GM13977 (cell line): ENCODE data around the gene ALG14.
"Not testable (repeated sequence)": the region's sequence is repeated elsewhere in the genome, so short reads cannot be mapped to it uniquely, and the experiment has no call there.

ENCODE experiments used
- DNase-seq: peaks from one replicate; pipeline ENCODE4 v3.0.0; 2012; ENCODE audit warnings: low spot score
- in situ Hi-C: fragments of 300-500 bp; cut with MboI; formaldehyde crosslinking; loops from one replicate; pipeline ENCODE4 v1.12.0; 2022; ENCODE audit warnings: low sequenced_read_pairs, low pct_unique_long_range_greater_than_20kb, mixed read lengths, inconsistent platforms; ENCODE audit not compliant: unreplicated experiment
- TF ChIP-seq, protein P1 (sequence below): IDR thresholded peaks from 2 replicates; pipeline ENCODE4 v1.5.1; 2012; ENCODE audit warnings: mild to moderate bottlenecking, control low read depth; ENCODE audit not compliant: insufficient read depth; ENCODE audit errors: extremely low read depth, missing control alignments

ALG14 gene

DNA sequence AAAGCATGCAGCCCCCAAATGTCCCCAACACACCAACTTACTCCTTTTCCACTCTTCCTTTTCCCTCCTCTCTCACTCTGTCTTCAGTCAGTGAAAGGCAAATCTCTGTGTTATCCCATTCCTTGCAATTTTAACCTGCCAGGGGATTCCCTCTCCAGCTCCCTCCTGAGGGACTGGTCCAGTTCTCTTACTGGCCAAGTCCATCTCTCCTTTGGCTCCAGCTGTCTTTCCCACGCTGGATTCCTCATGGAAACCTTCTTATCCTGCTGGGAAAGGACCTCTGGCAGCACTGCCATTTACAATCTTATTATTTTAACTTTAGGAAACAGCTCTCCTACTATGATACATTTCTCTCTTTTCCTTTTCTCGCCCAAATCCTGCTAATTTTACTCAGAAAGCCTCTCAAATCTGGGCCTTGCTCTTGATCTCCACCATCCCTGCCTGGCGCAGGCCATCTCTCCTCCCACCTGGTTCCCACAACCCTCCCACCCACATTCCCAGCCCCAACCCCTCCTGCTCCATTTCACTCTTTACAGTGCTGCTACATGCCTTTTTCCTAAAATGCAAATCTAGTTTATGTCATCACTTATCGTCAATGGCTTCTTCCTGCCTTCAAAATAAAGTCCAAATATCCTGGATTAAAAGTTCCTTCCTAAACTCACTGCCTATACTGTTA is 73.2 kb downstream of the ALG14 start:
- in situ Hi-C loops: no loop called here
- TF ChIP-seq, protein P1, sequence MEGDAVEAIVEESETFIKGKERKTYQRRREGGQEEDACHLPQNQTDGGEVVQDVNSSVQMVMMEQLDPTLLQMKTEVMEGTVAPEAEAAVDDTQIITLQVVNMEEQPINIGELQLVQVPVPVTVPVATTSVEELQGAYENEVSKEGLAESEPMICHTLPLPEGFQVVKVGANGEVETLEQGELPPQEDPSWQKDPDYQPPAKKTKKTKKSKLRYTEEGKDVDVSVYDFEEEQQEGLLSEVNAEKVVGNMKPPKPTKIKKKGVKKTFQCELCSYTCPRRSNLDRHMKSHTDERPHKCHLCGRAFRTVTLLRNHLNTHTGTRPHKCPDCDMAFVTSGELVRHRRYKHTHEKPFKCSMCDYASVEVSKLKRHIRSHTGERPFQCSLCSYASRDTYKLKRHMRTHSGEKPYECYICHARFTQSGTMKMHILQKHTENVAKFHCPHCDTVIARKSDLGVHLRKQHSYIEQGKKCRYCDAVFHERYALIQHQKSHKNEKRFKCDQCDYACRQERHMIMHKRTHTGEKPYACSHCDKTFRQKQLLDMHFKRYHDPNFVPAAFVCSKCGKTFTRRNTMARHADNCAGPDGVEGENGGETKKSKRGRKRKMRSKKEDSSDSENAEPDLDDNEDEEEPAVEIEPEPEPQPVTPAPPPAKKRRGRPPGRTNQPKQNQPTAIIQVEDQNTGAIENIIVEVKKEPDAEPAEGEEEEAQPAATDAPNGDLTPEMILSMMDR: no peak

DNA sequence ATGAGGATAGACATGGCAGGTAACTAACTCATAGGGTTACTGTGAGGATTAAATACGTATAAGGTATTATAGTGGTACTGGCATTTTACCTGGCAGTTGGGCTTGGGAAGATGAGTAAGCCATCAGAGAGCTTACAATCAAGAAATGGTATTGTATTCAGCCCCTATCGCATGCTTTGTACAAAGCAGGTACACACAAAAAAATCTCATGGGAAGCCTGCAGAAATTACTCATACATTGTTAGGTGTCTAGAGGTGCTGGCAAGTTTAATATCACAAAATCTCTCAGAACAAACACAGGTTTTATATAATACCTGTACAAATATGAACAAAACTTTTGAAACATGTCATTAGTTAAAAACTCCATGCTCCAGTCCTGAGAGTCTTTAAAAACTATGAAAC is 74.0 kb downstream of the ALG14 start:
- TF ChIP-seq, protein P1: no peak
- in situ Hi-C loops: no loop called here
- DNase-seq: no peak

More for the DNA sequence above, 73.2 kb downstream of the ALG14 start:
- DNase-seq: no peak

DNA sequence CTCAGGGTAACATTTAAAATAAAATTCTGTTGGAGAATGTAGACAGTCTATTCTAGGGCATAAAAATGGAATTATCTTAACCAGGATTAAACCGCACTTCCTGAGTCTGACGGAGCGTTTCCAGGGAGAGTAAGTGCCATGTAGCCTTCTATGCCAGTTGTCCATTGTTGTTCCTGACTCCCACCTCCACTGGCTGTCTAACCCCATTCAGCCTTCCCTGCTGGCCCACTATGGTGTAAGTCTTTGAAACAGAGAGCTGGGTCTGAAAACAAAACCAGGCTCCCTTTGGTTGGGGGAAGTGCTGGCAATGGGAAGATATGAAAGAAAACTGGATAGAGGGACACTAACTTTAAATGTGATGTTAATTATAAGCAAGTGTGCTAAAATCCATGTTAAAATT is 74.6 kb downstream of the ALG14 start:
- TF ChIP-seq, protein P1: no peak
- in situ Hi-C loops: no loop called here
- no peak for DNase-seq

DNA sequence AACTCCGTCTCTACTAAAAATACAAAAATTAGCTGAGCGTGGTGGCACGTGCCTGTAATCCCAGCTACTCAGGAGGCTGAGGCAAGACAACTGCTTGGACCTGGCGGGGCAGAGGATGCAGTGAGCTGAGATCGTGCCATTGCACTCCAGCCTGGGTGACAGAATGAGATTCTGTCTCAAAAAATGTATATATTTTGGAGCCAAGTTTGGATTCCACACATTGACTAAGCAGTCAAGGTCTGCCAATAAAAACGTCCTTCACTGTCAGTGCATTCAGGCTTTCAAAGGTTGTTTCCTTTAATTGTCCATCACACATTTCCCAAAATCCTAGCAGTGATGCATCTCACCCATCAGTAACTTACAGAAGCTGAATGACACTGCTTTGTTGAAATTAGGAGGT is 77.2 kb downstream of the ALG14 start:
- DNase-seq, in situ Hi-C loops: not testable (repeated sequence)

DNA sequence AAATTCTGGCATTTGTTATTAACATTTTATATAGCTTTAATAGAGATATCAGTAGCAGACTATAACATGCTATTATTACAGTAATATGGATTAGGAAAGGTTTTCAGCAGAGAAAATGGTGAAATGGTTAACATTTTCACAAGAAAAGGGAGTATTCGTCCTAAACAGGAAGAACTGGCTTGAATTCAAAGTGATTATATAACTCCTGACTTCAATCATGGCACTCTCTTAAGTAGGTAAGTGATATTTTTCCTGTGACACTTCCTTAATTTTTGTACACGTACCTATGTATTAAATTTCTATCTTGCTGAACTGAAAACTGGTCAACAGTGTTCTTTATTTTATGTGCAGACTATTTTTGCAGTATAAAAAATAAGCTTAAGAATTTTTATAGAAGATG is 77.9 kb downstream of the ALG14 start:
- in situ Hi-C loops: no loop called here

DNA sequence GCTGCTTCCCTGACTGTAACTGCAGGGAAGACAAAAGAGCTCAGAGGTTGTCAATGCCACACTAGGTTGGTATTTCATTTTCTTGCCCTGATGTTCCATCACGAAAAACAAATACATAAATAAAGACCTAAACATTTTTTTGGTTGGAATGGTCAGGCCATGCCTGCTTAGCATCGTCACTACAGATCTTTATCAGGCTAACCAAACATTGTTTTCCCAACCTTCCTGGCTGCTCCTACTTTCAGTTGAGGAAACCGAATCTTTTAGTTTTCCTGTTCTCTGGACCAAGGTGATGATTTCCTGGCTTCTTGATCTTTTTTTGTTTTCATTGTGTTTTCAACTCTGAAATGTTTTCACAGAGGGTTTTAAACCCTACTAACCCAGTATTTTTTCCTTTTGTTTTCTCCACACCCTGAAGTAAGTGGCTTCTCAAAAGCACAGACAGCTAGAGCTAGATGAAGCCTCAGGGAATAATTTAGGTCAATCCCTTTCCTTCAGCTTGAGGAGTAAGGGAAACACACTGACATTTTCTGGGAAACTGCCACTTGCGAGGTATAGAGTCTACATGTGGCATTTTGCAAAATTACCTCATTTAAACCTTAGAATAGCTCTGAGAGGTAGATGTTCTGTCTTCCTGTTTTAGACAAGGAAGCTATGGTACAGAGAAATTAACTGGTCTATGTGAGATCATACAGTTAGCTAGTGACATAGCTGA is 78.7 kb downstream of the ALG14 start:
- in situ Hi-C loops: no loop called here
- no peak for DNase-seq
- TF ChIP-seq, protein P1: no peak

More for the DNA sequence above, 77.9 kb downstream of the ALG14 start:
- TF ChIP-seq, protein P1: no peak
- no peak for DNase-seq

DNA sequence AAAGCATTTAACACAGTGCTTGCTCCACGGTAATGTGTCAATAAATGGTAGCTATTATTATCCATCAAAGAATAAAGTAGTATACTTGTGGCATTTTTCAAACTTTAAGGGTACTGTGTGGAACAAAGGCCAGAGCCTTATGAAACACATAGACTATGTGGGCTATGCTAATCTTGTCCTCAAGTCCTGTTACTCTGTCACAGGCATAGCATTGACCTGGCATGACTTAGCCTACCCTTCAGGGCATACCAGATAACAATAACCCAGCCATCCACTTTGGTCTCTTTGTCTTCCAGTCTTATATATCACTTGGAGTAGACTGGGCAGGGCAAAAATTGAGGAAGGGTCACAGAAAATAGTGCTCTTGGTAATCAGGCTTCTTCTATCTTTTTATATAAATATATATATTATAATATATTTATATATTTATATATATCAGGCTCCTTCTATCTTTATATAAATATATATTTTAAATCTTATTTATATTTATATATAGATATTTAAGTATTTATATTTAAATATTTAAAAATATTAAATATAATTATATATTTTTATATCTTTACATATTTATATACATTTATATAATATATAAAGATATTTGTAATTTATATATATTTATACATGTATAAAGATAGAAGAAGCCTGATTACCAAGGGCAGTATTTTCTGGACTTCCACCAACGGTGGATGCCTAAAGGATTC is 79.7 kb downstream of the ALG14 start:
- no peak for DNase-seq
- TF ChIP-seq, protein P1: no peak
- in situ Hi-C loops: no loop called here
